Measurements from ENCODE around the gene C1orf56.

DNA sequence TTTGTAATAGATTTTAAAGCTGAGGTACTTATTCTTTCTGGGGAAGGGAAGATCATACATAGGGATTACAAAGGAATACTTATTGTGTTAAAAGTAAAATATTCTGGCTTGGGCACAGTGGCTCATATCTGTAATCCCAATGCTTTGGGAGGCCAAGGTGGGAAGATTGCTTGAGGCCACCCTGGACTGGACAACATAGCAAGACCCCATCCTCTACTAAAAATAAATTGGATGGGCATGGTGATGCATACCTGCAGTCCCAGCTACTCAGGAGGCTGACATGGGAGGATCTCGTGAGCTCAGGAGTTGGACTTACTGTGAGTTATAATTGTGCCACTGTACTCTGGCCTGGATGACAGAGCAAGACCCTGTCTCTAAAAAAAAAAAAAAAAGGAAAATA, 50.6 kb downstream of the C1orf56 start:
- TF ChIP-seq, protein P1, sequence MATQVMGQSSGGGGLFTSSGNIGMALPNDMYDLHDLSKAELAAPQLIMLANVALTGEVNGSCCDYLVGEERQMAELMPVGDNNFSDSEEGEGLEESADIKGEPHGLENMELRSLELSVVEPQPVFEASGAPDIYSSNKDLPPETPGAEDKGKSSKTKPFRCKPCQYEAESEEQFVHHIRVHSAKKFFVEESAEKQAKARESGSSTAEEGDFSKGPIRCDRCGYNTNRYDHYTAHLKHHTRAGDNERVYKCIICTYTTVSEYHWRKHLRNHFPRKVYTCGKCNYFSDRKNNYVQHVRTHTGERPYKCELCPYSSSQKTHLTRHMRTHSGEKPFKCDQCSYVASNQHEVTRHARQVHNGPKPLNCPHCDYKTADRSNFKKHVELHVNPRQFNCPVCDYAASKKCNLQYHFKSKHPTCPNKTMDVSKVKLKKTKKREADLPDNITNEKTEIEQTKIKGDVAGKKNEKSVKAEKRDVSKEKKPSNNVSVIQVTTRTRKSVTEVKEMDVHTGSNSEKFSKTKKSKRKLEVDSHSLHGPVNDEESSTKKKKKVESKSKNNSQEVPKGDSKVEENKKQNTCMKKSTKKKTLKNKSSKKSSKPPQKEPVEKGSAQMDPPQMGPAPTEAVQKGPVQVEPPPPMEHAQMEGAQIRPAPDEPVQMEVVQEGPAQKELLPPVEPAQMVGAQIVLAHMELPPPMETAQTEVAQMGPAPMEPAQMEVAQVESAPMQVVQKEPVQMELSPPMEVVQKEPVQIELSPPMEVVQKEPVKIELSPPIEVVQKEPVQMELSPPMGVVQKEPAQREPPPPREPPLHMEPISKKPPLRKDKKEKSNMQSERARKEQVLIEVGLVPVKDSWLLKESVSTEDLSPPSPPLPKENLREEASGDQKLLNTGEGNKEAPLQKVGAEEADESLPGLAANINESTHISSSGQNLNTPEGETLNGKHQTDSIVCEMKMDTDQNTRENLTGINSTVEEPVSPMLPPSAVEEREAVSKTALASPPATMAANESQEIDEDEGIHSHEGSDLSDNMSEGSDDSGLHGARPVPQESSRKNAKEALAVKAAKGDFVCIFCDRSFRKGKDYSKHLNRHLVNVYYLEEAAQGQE (IDR thresholded peaks at IDR 0.05; ENCODE audit: borderline replicate concordance): no peak
- TF ChIP-seq, protein P2, sequence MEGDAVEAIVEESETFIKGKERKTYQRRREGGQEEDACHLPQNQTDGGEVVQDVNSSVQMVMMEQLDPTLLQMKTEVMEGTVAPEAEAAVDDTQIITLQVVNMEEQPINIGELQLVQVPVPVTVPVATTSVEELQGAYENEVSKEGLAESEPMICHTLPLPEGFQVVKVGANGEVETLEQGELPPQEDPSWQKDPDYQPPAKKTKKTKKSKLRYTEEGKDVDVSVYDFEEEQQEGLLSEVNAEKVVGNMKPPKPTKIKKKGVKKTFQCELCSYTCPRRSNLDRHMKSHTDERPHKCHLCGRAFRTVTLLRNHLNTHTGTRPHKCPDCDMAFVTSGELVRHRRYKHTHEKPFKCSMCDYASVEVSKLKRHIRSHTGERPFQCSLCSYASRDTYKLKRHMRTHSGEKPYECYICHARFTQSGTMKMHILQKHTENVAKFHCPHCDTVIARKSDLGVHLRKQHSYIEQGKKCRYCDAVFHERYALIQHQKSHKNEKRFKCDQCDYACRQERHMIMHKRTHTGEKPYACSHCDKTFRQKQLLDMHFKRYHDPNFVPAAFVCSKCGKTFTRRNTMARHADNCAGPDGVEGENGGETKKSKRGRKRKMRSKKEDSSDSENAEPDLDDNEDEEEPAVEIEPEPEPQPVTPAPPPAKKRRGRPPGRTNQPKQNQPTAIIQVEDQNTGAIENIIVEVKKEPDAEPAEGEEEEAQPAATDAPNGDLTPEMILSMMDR (IDR thresholded peaks at IDR 0.05; ENCODE audit: poor library complexity, severe bottlenecking): no peak
- TF ChIP-seq EP300 (conservative IDR thresholded peaks at IDR 0.05; ENCODE audit: poor library complexity, severe bottlenecking): no peak
